PC-9 (cell line): ENCODE data around the gene LZTS2. TPM values are rescaled to one million over a fixed set of nuclear protein-coding genes. Genes with fewer than 3 reads are reported as not detected.

Experiments
- BruUV-seq: library from RNA; stranded (reverse); fragments of 400-500 nt; replicated peaks from 2 replicates; lab custom pipeline; 2021; lab: Mats Ljungman, UMichigan
- CTCF ChIA-PET: fragments of 300-600 bp; sonication (Branson Sonifier 250); formaldehyde crosslinking; loops from one replicate; lab custom pipeline; 2022; ENCODE audit warnings: antibody characterized with exemption; lab: Charles Lee
- POLR2A ChIA-PET: fragments of 300-600 bp; sonication (Branson Sonifier 250); formaldehyde crosslinking; loops from one replicate; lab custom pipeline; 2022; ENCODE audit warnings: antibody characterized with exemption; ENCODE audit not compliant: unreplicated experiment; lab: Charles Lee
- DNase-seq, 2 experiments: peaks; one replicate each; pipeline versions ENCODE4 v3.0.0 to v3.0.0-alpha.2; 2015 to 2022; ENCODE audit warnings: mixed read lengths in 1 of 2
- H2AFZ ChIP-seq: fragments of 200-600 bp; sonication (generic); 2 replicates; pipeline ENCODE4 v1.8.1; 2017; ENCODE audit warnings: antibody characterized with exemption
- H3F3A ChIP-seq: fragments of 200-600 bp; sonication (generic); 2 replicates; pipeline ENCODE4 v1.8.1; 2017; ENCODE audit warnings: antibody characterized with exemption, mild to moderate bottlenecking, low read depth; ENCODE audit not compliant: insufficient read depth
- H3K27ac ChIP-seq: fragments of 200-600 bp; sonication (generic); 2 replicates; pipeline ENCODE4 v1.6.1; 2016; ENCODE audit warnings: mixed run types
- H3K27me3 ChIP-seq: fragments of 200-600 bp; sonication (generic); 2 replicates; pipeline ENCODE4 v1.6.1; 2016; ENCODE audit warnings: low read depth, mixed run types; ENCODE audit not compliant: insufficient read depth
- H3K36me3 ChIP-seq: fragments of 200-600 bp; sonication (generic); 2 replicates; pipeline ENCODE4 v1.6.1; 2016; ENCODE audit warnings: low read depth, mixed run types
- H3K4me1 ChIP-seq: fragments of 200-600 bp; sonication (generic); replicated peaks from 2 replicates; pipeline ENCODE4 v1.6.1; 2016; ENCODE audit warnings: mixed run types; ENCODE audit not compliant: insufficient read depth
- H3K4me2 ChIP-seq: fragments of 200-600 bp; sonication (generic); 2 replicates; pipeline ENCODE4 v1.6.1; 2017; ENCODE audit warnings: mixed run types
- H3K4me3 ChIP-seq: fragments of 200-600 bp; sonication (generic); 2 replicates; pipeline ENCODE4 v1.6.1; 2016; ENCODE audit warnings: mixed run types
- H3K79me2 ChIP-seq: fragments of 200-600 bp; sonication (generic); 2 replicates; pipeline ENCODE4 v1.6.1; 2017; ENCODE audit warnings: low read depth, mixed run types
- H3K9me2 ChIP-seq: fragments of 200-600 bp; sonication (generic); 2 replicates; pipeline ENCODE4 v1.8.1; 2017; ENCODE audit warnings: mild to moderate bottlenecking; ENCODE audit not compliant: insufficient read depth
- H3K9me3 ChIP-seq: fragments of 200-600 bp; sonication (generic); 2 replicates; pipeline ENCODE4 v1.8.1; 2016; ENCODE audit warnings: low read depth; ENCODE audit not compliant: insufficient read depth
- H4K20me1 ChIP-seq: fragments of 200-600 bp; sonication (generic); 2 replicates; pipeline ENCODE4 v1.8.1; 2017; ENCODE audit not compliant: insufficient read depth
- EZH2 ChIP-seq: fragments of 200-600 bp; sonication (generic); IDR thresholded peaks from 2 replicates; pipeline ENCODE4 v1.8.0; 2017; ENCODE audit warnings: antibody characterized with exemption, low read depth
- intact Hi-C: fragments of 100-400 bp; cut with micrococcal nuclease; formaldehyde crosslinking; loops from one replicate; pipeline ENCODE4 v1.10.0; 2022; ENCODE audit not compliant: unreplicated experiment
- total RNA-seq: library from RNA; stranded (reverse); gene quantifications from 2 replicates; pipeline ENCODE4 v1.2.3, GENCODE V29; 2021
- TF ChIP-seq, protein P1 (sequence below): fragments of 200-600 bp; sonication (generic); conservative IDR thresholded peaks from 2 replicates; pipeline ENCODE4 v1.6.1; 2017; ENCODE audit warnings: mixed run types, antibody characterized with exemption, mild to moderate bottlenecking, moderate library complexity

LZTS2 gene
- total RNA-seq, 1 experiment from 2014 or later, result 32.5 TPM

DNA sequence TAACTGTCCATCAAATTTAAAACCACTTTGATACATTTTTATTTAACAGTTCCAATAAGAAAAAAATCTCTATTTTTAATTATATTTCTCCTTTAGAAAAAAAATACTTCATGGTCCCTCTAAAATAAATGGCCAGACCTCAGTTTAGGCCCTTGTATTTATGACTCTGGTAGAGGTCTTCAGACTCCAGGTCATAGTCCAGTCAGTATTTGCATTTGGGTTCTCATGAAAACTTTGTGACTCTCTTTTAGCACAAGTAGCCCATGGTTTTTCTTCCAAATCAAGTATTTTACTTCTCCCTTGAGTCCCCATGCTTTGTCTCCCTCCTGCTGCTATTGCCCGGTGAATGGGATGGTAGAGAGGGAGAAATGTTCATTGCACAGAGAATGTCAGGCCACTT, 35.8 kb upstream of the LZTS2 start:
- DNase-seq, result no peak
- H3K9me2 ChIP-seq, result no peaks in the 10 kb centered on the region
- H4K20me1 ChIP-seq, result no peaks in the 10 kb centered on the region
- H3K9me3 ChIP-seq, result no peaks in the 10 kb centered on the region
- H3K79me2 ChIP-seq, result no peaks in the 10 kb centered on the region
- H3K4me3 ChIP-seq, result no peak overlapping the region
- no peaks in the 10 kb centered on the region for H3F3A ChIP-seq
- H2AFZ ChIP-seq, result no peak overlapping the region
- H3K27me3 ChIP-seq, result no peaks in the 10 kb centered on the region
- POLR2A ChIA-PET, result no interaction called here
- BruUV-seq, result no TSS peak
- H3K36me3 ChIP-seq, result 0 out of 2 replicates have a peak, but pooled peaks cover 7% of the 10 kb centered on the region
- no peak for TF ChIP-seq EZH2
- TF ChIP-seq, protein P1, sequence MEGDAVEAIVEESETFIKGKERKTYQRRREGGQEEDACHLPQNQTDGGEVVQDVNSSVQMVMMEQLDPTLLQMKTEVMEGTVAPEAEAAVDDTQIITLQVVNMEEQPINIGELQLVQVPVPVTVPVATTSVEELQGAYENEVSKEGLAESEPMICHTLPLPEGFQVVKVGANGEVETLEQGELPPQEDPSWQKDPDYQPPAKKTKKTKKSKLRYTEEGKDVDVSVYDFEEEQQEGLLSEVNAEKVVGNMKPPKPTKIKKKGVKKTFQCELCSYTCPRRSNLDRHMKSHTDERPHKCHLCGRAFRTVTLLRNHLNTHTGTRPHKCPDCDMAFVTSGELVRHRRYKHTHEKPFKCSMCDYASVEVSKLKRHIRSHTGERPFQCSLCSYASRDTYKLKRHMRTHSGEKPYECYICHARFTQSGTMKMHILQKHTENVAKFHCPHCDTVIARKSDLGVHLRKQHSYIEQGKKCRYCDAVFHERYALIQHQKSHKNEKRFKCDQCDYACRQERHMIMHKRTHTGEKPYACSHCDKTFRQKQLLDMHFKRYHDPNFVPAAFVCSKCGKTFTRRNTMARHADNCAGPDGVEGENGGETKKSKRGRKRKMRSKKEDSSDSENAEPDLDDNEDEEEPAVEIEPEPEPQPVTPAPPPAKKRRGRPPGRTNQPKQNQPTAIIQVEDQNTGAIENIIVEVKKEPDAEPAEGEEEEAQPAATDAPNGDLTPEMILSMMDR, result no peak
- intact Hi-C loops, result loop anchor here (5.0 kb wide), 1 partner anchor 37 kb away; no protein-coding TSS in a partner anchor
- no peaks in the 10 kb centered on the region for H3K4me1 ChIP-seq
- CTCF ChIA-PET, result interaction anchor here (0.6 kb wide), 1 partner anchor 62 kb away, joined by 10 read pairs; no protein-coding TSS in a partner anchor
- H3K27ac ChIP-seq, result no peak overlapping the region
- no peak overlapping the region for H3K4me2 ChIP-seq

DNA sequence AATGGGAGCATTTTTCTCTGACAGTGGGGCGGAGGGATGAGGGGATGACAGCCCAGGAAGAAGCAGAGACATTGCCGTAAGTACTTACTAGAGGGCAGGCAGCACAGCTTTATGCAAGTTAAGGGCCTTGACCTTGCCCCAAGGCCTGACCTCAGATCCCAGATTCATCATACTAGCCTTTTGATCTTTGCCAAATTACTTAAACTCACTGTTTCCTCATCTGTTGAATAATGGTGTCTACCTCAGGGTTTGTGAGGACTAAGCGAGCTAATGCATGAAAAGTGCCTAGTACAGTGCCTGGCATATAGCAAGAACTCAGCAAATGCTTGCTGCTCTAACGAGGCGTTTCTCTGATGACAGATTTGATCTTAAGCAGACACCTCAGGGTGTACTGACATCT, 33.8 kb upstream of the LZTS2 start:
- H3F3A ChIP-seq, result no peaks in the 10 kb centered on the region
- DNase-seq, result no peak
- H3K27me3 ChIP-seq, result no peaks in the 10 kb centered on the region
- no peak overlapping the region for H3K27ac ChIP-seq
- no peak overlapping the region for H3K4me2 ChIP-seq
- H2AFZ ChIP-seq, result no peak overlapping the region
- CTCF ChIA-PET, result no interaction called here
- TF ChIP-seq, protein P1, result no peak
- TF ChIP-seq EZH2, result no peak
- no peaks in the 10 kb centered on the region for H3K9me2 ChIP-seq
- POLR2A ChIA-PET, result interaction anchor here (0.7 kb wide), 1 partner anchor 12 kb away, joined by 3 read pairs; no protein-coding TSS in a partner anchor
- 0 out of 2 replicates have a peak, but pooled peaks cover 7% of the 10 kb centered on the region for H3K36me3 ChIP-seq
- H3K4me1 ChIP-seq, result no peaks in the 10 kb centered on the region
- no peaks in the 10 kb centered on the region for H4K20me1 ChIP-seq
- no peaks in the 10 kb centered on the region for H3K79me2 ChIP-seq
- no peak overlapping the region for H3K4me3 ChIP-seq
- BruUV-seq, result no TSS peak
- H3K9me3 ChIP-seq, result no peaks in the 10 kb centered on the region
- intact Hi-C loops, result no loop called here

DNA sequence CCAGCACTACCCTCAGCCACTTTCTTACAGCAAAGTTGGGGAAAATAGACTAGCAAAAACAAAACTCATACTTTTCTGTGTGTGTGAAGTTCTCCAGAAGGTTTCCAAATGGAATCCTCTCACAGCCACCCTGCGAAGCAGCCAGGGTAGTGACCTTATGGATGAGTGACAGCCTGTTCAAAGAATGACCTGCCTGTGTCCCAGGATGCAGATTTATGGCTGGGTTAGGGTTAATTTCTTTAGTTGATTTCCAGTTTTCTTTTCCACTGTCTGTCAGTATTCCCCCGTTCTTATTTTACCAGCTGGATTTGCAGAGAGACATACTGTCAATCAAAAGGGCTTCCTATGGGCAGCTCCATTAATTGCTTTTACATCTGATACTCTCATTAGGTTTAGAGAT, 32.7 kb upstream of the LZTS2 start:
- ChIA-PET CTCF (no interaction called here), POLR2A (no interaction called here)
- no TSS peak for BruUV-seq
- Histone ChIP-seq H3K79me2 (no peaks in the 10 kb centered on the region), H3K27me3 (no peaks in the 10 kb centered on the region), H3K27ac (no peak overlapping the region), H2AFZ (no peak overlapping the region), H3K9me2 (no peaks in the 10 kb centered on the region), H3K4me2 (no peak overlapping the region), H3F3A (no peaks in the 10 kb centered on the region), H4K20me1 (no peaks in the 10 kb centered on the region), H3K9me3 (no peaks in the 10 kb centered on the region), H3K4me1 (no peaks in the 10 kb centered on the region), H3K4me3 (no peak overlapping the region), H3K36me3 (0 out of 2 replicates have a peak, but pooled peaks cover 7% of the 10 kb centered on the region)
- TF ChIP-seq, protein P1, result no peak
- no peak for TF ChIP-seq EZH2
- intact Hi-C loops, result no loop called here
- no peak for DNase-seq
